ENCODE results near the gene NKX6-2. TPM values are rescaled to one million over a fixed set of nuclear protein-coding genes. Genes with fewer than 3 reads are reported as not detected.

Gene NKX6-2
- total and polyA plus RNA-seq, 4 donors, result 0.07 to 7.1 TPM; not detected in 2

DNA sequence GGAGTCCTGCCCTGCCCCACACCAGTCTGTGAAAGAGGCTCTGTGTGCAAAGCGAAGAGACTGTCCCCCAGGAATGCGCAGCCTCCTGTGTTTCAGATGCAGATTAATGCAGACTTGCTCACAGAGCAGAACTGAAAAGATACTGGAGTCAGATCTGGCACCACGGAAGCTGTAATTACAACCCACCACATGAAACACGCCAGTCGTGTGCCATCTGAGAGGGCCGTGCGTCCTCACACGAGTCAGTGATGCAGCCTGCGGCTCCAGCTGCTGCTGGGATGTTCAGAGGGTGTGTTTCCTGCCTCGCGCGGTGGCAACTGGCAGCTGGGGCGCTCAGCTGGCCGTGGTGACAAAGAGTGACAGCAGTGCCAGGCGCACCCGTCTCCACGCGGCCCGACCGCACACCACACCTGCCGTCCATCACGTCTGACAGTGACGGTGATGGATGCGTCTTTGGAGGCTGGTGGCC is 50.0 kb downstream of the NKX6-2 start:
- Histone ChIP-seq H3K9ac (ENCODE audit: low read depth in 1 of 2, low read length in 2 of 2) (no peak overlapping the region), H3K27me3 (ENCODE audit: control insufficient read depth in 4 of 4, insufficient read depth in 4 of 4, low read length in 3 of 4) (no peaks in the 10 kb centered on the region), H3K36me3 (ENCODE audit: control insufficient read depth in 4 of 4, insufficient read depth in 3 of 4, low read depth in 1 of 4, low read length in 3 of 4) (peaks cover 0 to 13% (median 9%) of the 10 kb centered on the region in 4 donors), H3K4me3 (ENCODE audit: low read depth in 1 of 3, low read length in 3 of 3) (no peak overlapping the region), H3K27ac (ENCODE audit: low read depth in 1 of 2, low read length in 2 of 2) (no peak overlapping the region), H3K9me3 (ENCODE audit: control insufficient read depth in 4 of 4, low read length in 3 of 4) (no peaks in the 10 kb centered on the region), H3K4me1 (ENCODE audit: control insufficient read depth in 4 of 4, insufficient read depth in 4 of 4, low read length in 3 of 4) (no peaks in the 10 kb centered on the region)
- TF ChIP-seq HNF4A (conservative IDR thresholded peaks at IDR 0.05) (no peak), FOXA1 (IDR thresholded peaks at IDR 0.05) (no peak), GABPA (IDR thresholded peaks at IDR 0.05 in 1 of 2, conservative IDR thresholded peaks at IDR 0.05 in 1 of 2) (no peak), YY1 (IDR thresholded peaks at IDR 0.05) (no peak), FOXA2 (IDR thresholded peaks at IDR 0.05) (no peak), NR2F2 (IDR thresholded peaks at IDR 0.05) (no peak), HNF4G (IDR thresholded peaks at IDR 0.05) (no peak), EGR1 (IDR thresholded peaks at IDR 0.05; ENCODE audit: low read depth in 2 of 2) (no peak), RAD21 (IDR thresholded peaks at IDR 0.05) (no peak), JUND (IDR thresholded peaks at IDR 0.05) (no peak)
- TF ChIP-seq, protein P1, sequence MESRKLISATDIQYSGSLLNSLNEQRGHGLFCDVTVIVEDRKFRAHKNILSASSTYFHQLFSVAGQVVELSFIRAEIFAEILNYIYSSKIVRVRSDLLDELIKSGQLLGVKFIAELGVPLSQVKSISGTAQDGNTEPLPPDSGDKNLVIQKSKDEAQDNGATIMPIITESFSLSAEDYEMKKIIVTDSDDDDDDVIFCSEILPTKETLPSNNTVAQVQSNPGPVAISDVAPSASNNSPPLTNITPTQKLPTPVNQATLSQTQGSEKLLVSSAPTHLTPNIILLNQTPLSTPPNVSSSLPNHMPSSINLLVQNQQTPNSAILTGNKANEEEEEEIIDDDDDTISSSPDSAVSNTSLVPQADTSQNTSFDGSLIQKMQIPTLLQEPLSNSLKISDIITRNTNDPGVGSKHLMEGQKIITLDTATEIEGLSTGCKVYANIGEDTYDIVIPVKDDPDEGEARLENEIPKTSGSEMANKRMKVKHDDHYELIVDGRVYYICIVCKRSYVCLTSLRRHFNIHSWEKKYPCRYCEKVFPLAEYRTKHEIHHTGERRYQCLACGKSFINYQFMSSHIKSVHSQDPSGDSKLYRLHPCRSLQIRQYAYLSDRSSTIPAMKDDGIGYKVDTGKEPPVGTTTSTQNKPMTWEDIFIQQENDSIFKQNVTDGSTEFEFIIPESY (IDR thresholded peaks at IDR 0.05), result no peak
- TF ChIP-seq, protein P2, sequence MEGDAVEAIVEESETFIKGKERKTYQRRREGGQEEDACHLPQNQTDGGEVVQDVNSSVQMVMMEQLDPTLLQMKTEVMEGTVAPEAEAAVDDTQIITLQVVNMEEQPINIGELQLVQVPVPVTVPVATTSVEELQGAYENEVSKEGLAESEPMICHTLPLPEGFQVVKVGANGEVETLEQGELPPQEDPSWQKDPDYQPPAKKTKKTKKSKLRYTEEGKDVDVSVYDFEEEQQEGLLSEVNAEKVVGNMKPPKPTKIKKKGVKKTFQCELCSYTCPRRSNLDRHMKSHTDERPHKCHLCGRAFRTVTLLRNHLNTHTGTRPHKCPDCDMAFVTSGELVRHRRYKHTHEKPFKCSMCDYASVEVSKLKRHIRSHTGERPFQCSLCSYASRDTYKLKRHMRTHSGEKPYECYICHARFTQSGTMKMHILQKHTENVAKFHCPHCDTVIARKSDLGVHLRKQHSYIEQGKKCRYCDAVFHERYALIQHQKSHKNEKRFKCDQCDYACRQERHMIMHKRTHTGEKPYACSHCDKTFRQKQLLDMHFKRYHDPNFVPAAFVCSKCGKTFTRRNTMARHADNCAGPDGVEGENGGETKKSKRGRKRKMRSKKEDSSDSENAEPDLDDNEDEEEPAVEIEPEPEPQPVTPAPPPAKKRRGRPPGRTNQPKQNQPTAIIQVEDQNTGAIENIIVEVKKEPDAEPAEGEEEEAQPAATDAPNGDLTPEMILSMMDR (IDR thresholded peaks at IDR 0.05; ENCODE audit: low read depth, low read length, missing input control), result no peak
- TF ChIP-seq, protein P3, sequence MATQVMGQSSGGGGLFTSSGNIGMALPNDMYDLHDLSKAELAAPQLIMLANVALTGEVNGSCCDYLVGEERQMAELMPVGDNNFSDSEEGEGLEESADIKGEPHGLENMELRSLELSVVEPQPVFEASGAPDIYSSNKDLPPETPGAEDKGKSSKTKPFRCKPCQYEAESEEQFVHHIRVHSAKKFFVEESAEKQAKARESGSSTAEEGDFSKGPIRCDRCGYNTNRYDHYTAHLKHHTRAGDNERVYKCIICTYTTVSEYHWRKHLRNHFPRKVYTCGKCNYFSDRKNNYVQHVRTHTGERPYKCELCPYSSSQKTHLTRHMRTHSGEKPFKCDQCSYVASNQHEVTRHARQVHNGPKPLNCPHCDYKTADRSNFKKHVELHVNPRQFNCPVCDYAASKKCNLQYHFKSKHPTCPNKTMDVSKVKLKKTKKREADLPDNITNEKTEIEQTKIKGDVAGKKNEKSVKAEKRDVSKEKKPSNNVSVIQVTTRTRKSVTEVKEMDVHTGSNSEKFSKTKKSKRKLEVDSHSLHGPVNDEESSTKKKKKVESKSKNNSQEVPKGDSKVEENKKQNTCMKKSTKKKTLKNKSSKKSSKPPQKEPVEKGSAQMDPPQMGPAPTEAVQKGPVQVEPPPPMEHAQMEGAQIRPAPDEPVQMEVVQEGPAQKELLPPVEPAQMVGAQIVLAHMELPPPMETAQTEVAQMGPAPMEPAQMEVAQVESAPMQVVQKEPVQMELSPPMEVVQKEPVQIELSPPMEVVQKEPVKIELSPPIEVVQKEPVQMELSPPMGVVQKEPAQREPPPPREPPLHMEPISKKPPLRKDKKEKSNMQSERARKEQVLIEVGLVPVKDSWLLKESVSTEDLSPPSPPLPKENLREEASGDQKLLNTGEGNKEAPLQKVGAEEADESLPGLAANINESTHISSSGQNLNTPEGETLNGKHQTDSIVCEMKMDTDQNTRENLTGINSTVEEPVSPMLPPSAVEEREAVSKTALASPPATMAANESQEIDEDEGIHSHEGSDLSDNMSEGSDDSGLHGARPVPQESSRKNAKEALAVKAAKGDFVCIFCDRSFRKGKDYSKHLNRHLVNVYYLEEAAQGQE (IDR thresholded peaks at IDR 0.05), result no peak
- TF ChIP-seq, protein P4, sequence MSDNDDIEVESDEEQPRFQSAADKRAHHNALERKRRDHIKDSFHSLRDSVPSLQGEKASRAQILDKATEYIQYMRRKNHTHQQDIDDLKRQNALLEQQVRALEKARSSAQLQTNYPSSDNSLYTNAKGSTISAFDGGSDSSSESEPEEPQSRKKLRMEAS (IDR thresholded peaks at IDR 0.05), result no peak
- 95% methylated on average over 24 of the region's 24 CpGs for WGBS
- no peak for DNase-seq (ENCODE audit: low spot score)

DNA sequence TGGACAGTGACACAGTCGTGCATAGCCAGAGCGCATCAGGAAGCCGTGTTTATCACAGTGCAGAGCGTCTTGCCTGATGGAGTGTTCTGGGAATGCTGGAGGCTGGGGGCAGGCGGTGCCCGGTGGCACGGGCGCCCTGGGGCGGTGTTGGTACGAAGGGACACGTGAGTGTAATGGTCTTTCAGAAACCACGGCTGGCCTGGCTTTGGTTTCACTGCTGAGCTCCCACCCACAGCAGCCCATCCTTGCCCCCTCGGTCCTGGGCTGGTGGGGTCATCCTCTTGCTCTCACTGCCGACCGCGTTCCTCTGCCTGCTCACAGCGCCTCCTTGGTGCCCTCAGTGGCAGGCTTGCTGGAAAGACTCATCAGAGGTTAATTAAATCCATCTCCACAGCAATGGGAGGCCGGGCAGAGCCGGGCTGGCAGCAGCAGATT is 50.6 kb downstream of the NKX6-2 start:
- no peaks in the 10 kb centered on the region for H3K9me3 ChIP-seq (ENCODE audit: control insufficient read depth in 4 of 4, low read length in 3 of 4)
- H3K9ac ChIP-seq (ENCODE audit: low read depth in 1 of 2, low read length in 2 of 2), result no peak overlapping the region
- DNase-seq (ENCODE audit: low spot score), result no peak
- H3K27me3 ChIP-seq (ENCODE audit: control insufficient read depth in 4 of 4, insufficient read depth in 4 of 4, low read length in 3 of 4), result no peaks in the 10 kb centered on the region
- H3K27ac ChIP-seq (ENCODE audit: low read depth in 1 of 2, low read length in 2 of 2), result no peak overlapping the region
- TF ChIP-seq, protein P5, sequence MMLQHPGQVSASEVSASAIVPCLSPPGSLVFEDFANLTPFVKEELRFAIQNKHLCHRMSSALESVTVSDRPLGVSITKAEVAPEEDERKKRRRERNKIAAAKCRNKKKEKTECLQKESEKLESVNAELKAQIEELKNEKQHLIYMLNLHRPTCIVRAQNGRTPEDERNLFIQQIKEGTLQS (IDR thresholded peaks at IDR 0.05), result no peak
- H3K36me3 ChIP-seq (ENCODE audit: control insufficient read depth in 4 of 4, insufficient read depth in 3 of 4, low read depth in 1 of 4, low read length in 3 of 4), result peaks cover 0 to 19% (median 9%) of the 10 kb centered on the region in 4 donors
- H3K4me1 ChIP-seq (ENCODE audit: control insufficient read depth in 4 of 4, insufficient read depth in 4 of 4, low read length in 3 of 4), result no peaks in the 10 kb centered on the region
- WGBS, result 95% methylated on average over 19 of the region's 19 CpGs
- H3K4me3 ChIP-seq (ENCODE audit: low read depth in 1 of 3, low read length in 3 of 3), result no peak overlapping the region
